ENCODE measurements around the gene CHEK1. TPM values are rescaled to one million over a fixed set of nuclear protein-coding genes. Genes with fewer than 3 reads are reported as not detected.
"Not testable (repeated sequence)": the region's sequence is repeated elsewhere in the genome, so short reads cannot be mapped to it uniquely, and the experiment has no call there.

The CHEK1 gene
- total RNA-seq, 1 donor from 2014 or later: 22.1 TPM

GRCh38 chr11:125694951-125695350 lies 70.0 kb downstream of the CHEK1 start:
- no peak for DNase-seq (ENCODE audit: low read depth)

- DNase-seq (ENCODE audit: low read depth): no peak
Measured at GRCh38 chr11:125701018-125701610, 76.2 kb downstream of the CHEK1 start.

- no peak for DNase-seq (ENCODE audit: low read depth)
Measured at GRCh38 chr11:125701858-125702621, 77.1 kb downstream of the CHEK1 start.

- DNase-seq (ENCODE audit: low read depth): not testable (repeated sequence)
Measured at GRCh38 chr11:125704686-125705085, 79.7 kb downstream of the CHEK1 start.

GRCh38 chr11:125720781-125721180 lies 95.8 kb downstream of the CHEK1 start:
- no peak for DNase-seq (ENCODE audit: low read depth)

GRCh38 chr11:125724125-125724524 lies 99.2 kb downstream of the CHEK1 start:
- DNase-seq (ENCODE audit: low read depth): peak; percentile 2

Other genes starting within 250 kb of the CHEK1 start
- gene FEZ1, start 128.9 kb upstream of the CHEK1 start, total RNA-seq: 18.8 and 22.5 TPM in 2 replicates
- gene EI24, start 55.7 kb upstream of the CHEK1 start, total RNA-seq: 141 and 155 TPM in 2 replicates
- gene STT3A, start 32.3 kb upstream of the CHEK1 start, total RNA-seq: 165 and 225 TPM in 2 replicates
- not detected in 2 replicates for gene ACRV1, start 55.7 kb downstream of the CHEK1 start, total RNA-seq
- not detected in 2 replicates for gene PATE1, start 121.1 kb downstream of the CHEK1 start, total RNA-seq
- gene PATE2, start 153.7 kb downstream of the CHEK1 start, total RNA-seq: 0.20 TPM in 1 of 2 replicates, not detected in the other
- gene PATE3, start 163.0 kb downstream of the CHEK1 start, total RNA-seq: not detected in 2 replicates
- not detected in 2 replicates for gene PATE4, start 208.2 kb downstream of the CHEK1 start, total RNA-seq

Data from renal cortical epithelial cell (primary cell).